ENCODE measurements around the gene HERPUD1. TPM values are rescaled to one million over a fixed set of nuclear protein-coding genes. Genes with fewer than 3 reads are reported as not detected.

Gene HERPUD1
- total RNA-seq, 1 experiment from 2014 or later: 296 TPM

DNA sequence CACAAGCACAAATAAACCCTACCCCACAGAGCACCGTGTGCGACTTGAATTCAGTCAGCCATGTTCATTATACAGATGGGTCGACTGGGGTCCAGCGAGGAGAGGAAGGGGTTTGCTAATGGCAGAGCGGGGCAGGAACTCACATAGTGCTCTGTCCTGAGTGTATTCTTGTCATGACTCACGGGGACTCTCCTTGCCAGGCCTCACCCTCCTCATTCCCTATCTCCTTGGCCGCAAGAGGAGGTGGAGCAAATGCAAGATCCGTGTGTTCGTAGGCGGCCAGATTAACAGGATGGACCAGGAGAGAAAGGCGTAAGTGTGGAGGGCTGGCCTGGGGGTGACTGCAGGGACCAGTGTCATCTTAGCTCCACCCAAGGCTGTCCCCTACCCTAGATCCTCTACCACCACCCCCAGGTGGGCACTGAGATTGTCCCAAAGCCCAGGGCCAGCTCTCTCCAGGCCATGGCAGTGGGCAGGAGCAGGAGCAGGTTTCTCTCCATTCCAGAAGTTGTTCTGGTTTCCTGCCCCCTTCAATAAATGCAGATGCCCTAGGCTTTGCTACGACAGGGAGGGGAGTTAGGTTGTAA lies 37.5 kb upstream of the HERPUD1 start:
- Histone ChIP-seq H3K27me3 (replicated peaks; ENCODE audit: control insufficient read depth, insufficient read depth, low read length) (no peaks in the 10 kb centered on the region), H3K4me3 (ENCODE audit: low read depth, low read length) (no peak overlapping the region), H3K4me1 (peaks cover 4% of the 10 kb centered on the region; the same call in 1 of the 2 replicates), H3K36me3 (ENCODE audit: control insufficient read depth, insufficient read depth, low read length) (no peaks in the 10 kb centered on the region), H3K9me3 (no peaks in the 10 kb centered on the region)
- H3K4me1 Mint-ChIP-seq (ENCODE audit: low read depth, unreplicated experiment): peaks cover 7% of the 10 kb centered on the region
- POLR2A ChIA-PET: no interaction called here
- H3K36me3 Mint-ChIP-seq (ENCODE audit: insufficient read depth, unreplicated experiment): peaks cover 6% of the 10 kb centered on the region
- no peaks in the 10 kb centered on the region for H3K27me3 Mint-ChIP-seq (ENCODE audit: insufficient read depth, unreplicated experiment)
- intact Hi-C loops (cut with micrococcal nuclease; ENCODE audit: unreplicated experiment): no loop called here
- BruUV-seq (replicated peaks): no TSS peak
- DNase-seq: peak in 1 of 2 experiments; percentile 40
- H3K27ac Mint-ChIP-seq (ENCODE audit: unreplicated experiment): no peak overlapping the region
- CTCF ChIA-PET: no interaction called here
- no peak overlapping the region for H3K4me3 Mint-ChIP-seq (ENCODE audit: unreplicated experiment)
- no peaks in the 10 kb centered on the region for H3K9me3 Mint-ChIP-seq (ENCODE audit: unreplicated experiment)
- TF ChIP-seq CTCF (IDR thresholded peaks at IDR 0.05; ENCODE audit: insufficient read depth in 1 of 2, low read depth in 1 of 2, low read length in 1 of 2, severe bottlenecking in 1 of 2, unreplicated experiment in 1 of 2): no peak

GRCh38 chr16:56895813-56896212 lies 36.1 kb upstream of the HERPUD1 start:
- Mint-ChIP-seq H3K9me3 (ENCODE audit: unreplicated experiment) (no peaks in the 10 kb centered on the region), H3K4me1 (ENCODE audit: low read depth, unreplicated experiment) (peaks cover 7% of the 10 kb centered on the region), H3K27ac (ENCODE audit: unreplicated experiment) (no peak overlapping the region), H3K27me3 (ENCODE audit: insufficient read depth, unreplicated experiment) (no peaks in the 10 kb centered on the region), H3K36me3 (ENCODE audit: insufficient read depth, unreplicated experiment) (peaks cover 6% of the 10 kb centered on the region), H3K4me3 (ENCODE audit: unreplicated experiment) (no peak overlapping the region)
- CTCF ChIA-PET: no interaction called here
- TF ChIP-seq CTCF (IDR thresholded peaks at IDR 0.05; ENCODE audit: insufficient read depth in 1 of 2, low read depth in 1 of 2, low read length in 1 of 2, severe bottlenecking in 1 of 2, unreplicated experiment in 1 of 2): no peak
- H3K4me3 ChIP-seq (ENCODE audit: low read depth, low read length): no peak overlapping the region
- intact Hi-C loops (cut with micrococcal nuclease; ENCODE audit: unreplicated experiment): no loop called here
- H3K27me3 ChIP-seq (replicated peaks; ENCODE audit: control insufficient read depth, insufficient read depth, low read length): no peaks in the 10 kb centered on the region
- H3K36me3 ChIP-seq (ENCODE audit: control insufficient read depth, insufficient read depth, low read length): no peaks in the 10 kb centered on the region
- no peak for DNase-seq
- H3K9me3 ChIP-seq: no peaks in the 10 kb centered on the region
- POLR2A ChIA-PET: no interaction called here
- BruUV-seq (replicated peaks): no TSS peak
- H3K4me1 ChIP-seq: peaks cover 4% of the 10 kb centered on the region; the same call in 1 of the 2 replicates

GRCh38 chr16:56896244-56896643 lies 35.7 kb upstream of the HERPUD1 start:
- H3K36me3 Mint-ChIP-seq (ENCODE audit: insufficient read depth, unreplicated experiment): peaks cover 6% of the 10 kb centered on the region
- H3K36me3 ChIP-seq (ENCODE audit: control insufficient read depth, insufficient read depth, low read length): no peaks in the 10 kb centered on the region
- no peaks in the 10 kb centered on the region for H3K9me3 ChIP-seq
- H3K9me3 Mint-ChIP-seq (ENCODE audit: unreplicated experiment): no peaks in the 10 kb centered on the region
- intact Hi-C loops (cut with micrococcal nuclease; ENCODE audit: unreplicated experiment): no loop called here
- CTCF ChIA-PET: no interaction called here
- no peak overlapping the region for H3K4me3 ChIP-seq (ENCODE audit: low read depth, low read length)
- no peak overlapping the region for H3K4me3 Mint-ChIP-seq (ENCODE audit: unreplicated experiment)
- no peaks in the 10 kb centered on the region for H3K27me3 ChIP-seq (replicated peaks; ENCODE audit: control insufficient read depth, insufficient read depth, low read length)
- H3K4me1 ChIP-seq: peaks cover 4% of the 10 kb centered on the region; the same call in 1 of the 2 replicates
- H3K4me1 Mint-ChIP-seq (ENCODE audit: low read depth, unreplicated experiment): peaks cover 7% of the 10 kb centered on the region
- no peak for TF ChIP-seq CTCF (IDR thresholded peaks at IDR 0.05; ENCODE audit: insufficient read depth in 1 of 2, low read depth in 1 of 2, low read length in 1 of 2, severe bottlenecking in 1 of 2, unreplicated experiment in 1 of 2)
- no peaks in the 10 kb centered on the region for H3K27me3 Mint-ChIP-seq (ENCODE audit: insufficient read depth, unreplicated experiment)
- BruUV-seq (replicated peaks): no TSS peak
- POLR2A ChIA-PET: no interaction called here
- no peak for DNase-seq
- H3K27ac Mint-ChIP-seq (ENCODE audit: unreplicated experiment): no peak overlapping the region

Data from Caco-2 (cell line).